Thoracic aorta (tissue), 2 donors: ENCODE measurements around the gene TBL1XR1. TPM values are rescaled to one million over a fixed set of nuclear protein-coding genes. Genes with fewer than 3 reads are reported as not detected.
"Not testable (repeated sequence)": the region's sequence is repeated elsewhere in the genome, so short reads cannot be mapped to it uniquely, and the experiment has no call there.

Experiments
- ATAC-seq: fragments of 150-250 bp; one replicate; pipeline ENCODE4 v1.8.0; 2017; ENCODE audit warnings: low read depth; ENCODE audit not compliant: insufficient number of reproducible peaks, low FRiP score
- DNase-seq: peaks from one replicate; pipeline ENCODE4 v3.0.0-alpha.2; 2020; ENCODE audit warnings: low spot score
- H3K27ac ChIP-seq, 2 donors: fragments of 200-600 bp; sonication (generic); 1 replicate in 1 of 2; 2 replicates in 1 of 2; pipeline ENCODE4 v1.5.1; 2016; ENCODE audit warnings: mild to moderate bottlenecking in 2 of 2, moderate library complexity in 2 of 2
- H3K27me3 ChIP-seq: fragments of 200-600 bp; sonication (generic); replicated peaks from 2 replicates; pipeline ENCODE4 v1.6.0; 2016; ENCODE audit warnings: mild to moderate bottlenecking; ENCODE audit not compliant: insufficient read depth
- H3K36me3 ChIP-seq: fragments of 200-600 bp; sonication (generic); one replicate; pipeline ENCODE4 v1.5.1; 2016
- H3K4me1 ChIP-seq, 2 donors: fragments of 200-600 bp; sonication (generic); 1 replicate in 1 of 2; 2 replicates in 1 of 2; pipeline versions ENCODE4 v1.5.1 to v1.6.0; 2016; ENCODE audit warnings: low read depth in 2 of 2, mild to moderate bottlenecking in 1 of 2; ENCODE audit not compliant: control insufficient read depth in 1 of 2
- H3K4me3 ChIP-seq: fragments of 200-600 bp; sonication (generic); 2 replicates; pipeline ENCODE4 v1.5.1; 2016; ENCODE audit warnings: mild to moderate bottlenecking
- H3K9me3 ChIP-seq: fragments of 200-600 bp; sonication (generic); 2 replicates; pipeline ENCODE4 v1.5.1; 2016
- total RNA-seq, 2 donors: library from RNA; depleted of rRNA; stranded (reverse); fragments of >200 nt; gene quantifications; one replicate each; pipeline versions ENCODE4 v1.1.0 to v1.2.3, GENCODE V29; 2016
- TF ChIP-seq, protein P1 (sequence below): fragments of 200-600 bp; sonication (generic); IDR thresholded peaks from one replicate; pipeline ENCODE4 v1.5.1; 2019; ENCODE audit warnings: antibody characterized with exemption

TBL1XR1 gene
- total RNA-seq, 2 donors from 2014 or later, result 67.0 to 109 TPM

DNA sequence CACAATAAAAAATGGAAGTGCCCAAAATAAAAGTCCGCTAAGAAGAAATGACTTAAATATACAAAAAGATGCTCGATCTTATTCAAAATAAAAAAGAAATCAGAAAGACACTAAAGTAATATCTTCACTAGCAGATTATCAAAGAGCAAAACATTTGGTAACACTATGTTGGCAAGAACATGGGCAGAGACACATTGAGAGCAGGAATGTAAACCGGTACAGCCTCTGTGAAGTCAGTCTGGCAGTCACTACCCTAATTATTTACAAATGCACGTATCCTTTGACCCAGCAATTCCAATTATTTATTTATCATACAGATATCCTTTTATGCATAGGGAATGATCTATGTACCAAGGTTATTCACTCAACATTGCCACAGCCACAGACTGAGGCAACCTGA, 34.5 kb downstream of the TBL1XR1 start:
- no peaks in the 10 kb centered on the region for H3K27me3 ChIP-seq
- H3K4me3 ChIP-seq, result no peak overlapping the region
- no peaks in the 10 kb centered on the region for H3K36me3 ChIP-seq
- H3K27ac ChIP-seq, result no peak overlapping the region
- no peak for DNase-seq
- ATAC-seq, result no peak
- H3K9me3 ChIP-seq, result no peaks in the 10 kb centered on the region
- H3K4me1 ChIP-seq, result peaks cover 4% of the 10 kb centered on the region in 2 donors
- TF ChIP-seq, protein P1, sequence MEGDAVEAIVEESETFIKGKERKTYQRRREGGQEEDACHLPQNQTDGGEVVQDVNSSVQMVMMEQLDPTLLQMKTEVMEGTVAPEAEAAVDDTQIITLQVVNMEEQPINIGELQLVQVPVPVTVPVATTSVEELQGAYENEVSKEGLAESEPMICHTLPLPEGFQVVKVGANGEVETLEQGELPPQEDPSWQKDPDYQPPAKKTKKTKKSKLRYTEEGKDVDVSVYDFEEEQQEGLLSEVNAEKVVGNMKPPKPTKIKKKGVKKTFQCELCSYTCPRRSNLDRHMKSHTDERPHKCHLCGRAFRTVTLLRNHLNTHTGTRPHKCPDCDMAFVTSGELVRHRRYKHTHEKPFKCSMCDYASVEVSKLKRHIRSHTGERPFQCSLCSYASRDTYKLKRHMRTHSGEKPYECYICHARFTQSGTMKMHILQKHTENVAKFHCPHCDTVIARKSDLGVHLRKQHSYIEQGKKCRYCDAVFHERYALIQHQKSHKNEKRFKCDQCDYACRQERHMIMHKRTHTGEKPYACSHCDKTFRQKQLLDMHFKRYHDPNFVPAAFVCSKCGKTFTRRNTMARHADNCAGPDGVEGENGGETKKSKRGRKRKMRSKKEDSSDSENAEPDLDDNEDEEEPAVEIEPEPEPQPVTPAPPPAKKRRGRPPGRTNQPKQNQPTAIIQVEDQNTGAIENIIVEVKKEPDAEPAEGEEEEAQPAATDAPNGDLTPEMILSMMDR, result no peak

DNA sequence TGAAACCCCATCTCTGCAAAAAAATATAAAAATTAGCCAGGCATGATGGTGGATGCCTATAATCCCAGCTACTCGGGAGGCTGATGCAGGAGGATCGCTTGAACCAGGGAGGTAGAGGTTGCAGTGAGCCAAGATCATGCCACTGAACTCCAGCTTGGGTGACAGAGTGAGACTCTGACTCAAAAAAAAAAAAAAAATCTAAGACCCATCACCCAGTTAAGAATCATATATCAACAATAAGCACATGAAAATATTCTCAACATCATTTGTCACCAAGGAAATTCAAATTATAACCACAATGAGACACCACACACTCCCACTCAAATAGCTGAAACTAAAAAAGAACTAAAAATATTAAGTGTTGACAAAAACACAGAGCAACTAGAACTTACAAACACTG, 35.7 kb downstream of the TBL1XR1 start:
- H3K27ac ChIP-seq, ATAC-seq, H3K4me3 ChIP-seq, H3K4me1 ChIP-seq, DNase-seq, H3K9me3 ChIP-seq, H3K36me3 ChIP-seq, H3K27me3 ChIP-seq: not testable (repeated sequence)

DNA sequence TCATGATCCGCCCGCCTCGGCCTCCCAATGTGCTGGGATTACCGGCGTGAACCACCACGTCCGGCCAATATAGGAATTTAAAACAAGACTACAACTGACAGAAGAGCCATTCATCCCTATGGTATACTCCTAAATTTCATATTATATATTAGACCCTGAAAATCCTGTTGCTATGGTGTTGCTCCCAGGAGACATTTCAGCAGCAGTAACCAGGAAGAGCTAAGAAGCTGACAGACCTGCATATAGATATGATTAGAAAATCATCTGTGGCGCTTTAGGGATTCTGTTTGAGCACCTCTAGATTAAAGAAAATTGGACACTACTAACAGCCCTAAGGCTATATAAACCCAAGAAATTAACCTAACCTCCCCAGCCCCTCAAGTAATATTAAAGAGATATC, 38.8 kb downstream of the TBL1XR1 start:
- H3K4me1 ChIP-seq, result peaks cover 18 to 21% of the 10 kb centered on the region in 2 donors
- no peak for DNase-seq
- H3K4me3 ChIP-seq, result no peak overlapping the region
- ATAC-seq, result no peak
- no peaks in the 10 kb centered on the region for H3K9me3 ChIP-seq
- TF ChIP-seq, protein P1, result no peak
- no peaks in the 10 kb centered on the region for H3K36me3 ChIP-seq
- no peak overlapping the region for H3K27ac ChIP-seq
- H3K27me3 ChIP-seq, result no peaks in the 10 kb centered on the region

DNA sequence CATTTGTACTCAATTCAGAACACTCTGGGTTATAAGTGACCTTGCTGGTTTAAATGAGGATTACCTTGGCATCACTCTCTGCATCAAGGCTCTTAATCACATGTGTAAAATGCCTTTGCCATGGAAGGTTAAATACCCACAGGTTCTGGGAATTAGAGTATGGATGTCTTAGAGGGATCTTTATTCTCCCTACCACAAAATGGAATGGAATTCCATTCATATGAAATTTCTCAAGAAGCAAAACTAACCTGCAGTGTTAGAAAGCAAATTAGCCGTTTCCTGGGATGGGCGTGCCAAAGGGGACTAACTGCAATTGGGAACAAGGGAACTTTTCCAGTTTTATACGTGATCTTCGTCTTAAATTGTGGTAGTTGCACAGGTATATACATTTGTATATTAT, 39.8 kb downstream of the TBL1XR1 start:
- Histone ChIP-seq H3K27ac (no peak overlapping the region), H3K4me3 (no peak overlapping the region), H3K4me1 (peaks cover 21 to 24% of the 10 kb centered on the region in 2 donors), H3K9me3 (no peaks in the 10 kb centered on the region), H3K27me3 (no peaks in the 10 kb centered on the region), H3K36me3 (no peaks in the 10 kb centered on the region)
- ATAC-seq (no peak), DNase-seq (no peak)
- TF ChIP-seq, protein P1, result no peak

DNA sequence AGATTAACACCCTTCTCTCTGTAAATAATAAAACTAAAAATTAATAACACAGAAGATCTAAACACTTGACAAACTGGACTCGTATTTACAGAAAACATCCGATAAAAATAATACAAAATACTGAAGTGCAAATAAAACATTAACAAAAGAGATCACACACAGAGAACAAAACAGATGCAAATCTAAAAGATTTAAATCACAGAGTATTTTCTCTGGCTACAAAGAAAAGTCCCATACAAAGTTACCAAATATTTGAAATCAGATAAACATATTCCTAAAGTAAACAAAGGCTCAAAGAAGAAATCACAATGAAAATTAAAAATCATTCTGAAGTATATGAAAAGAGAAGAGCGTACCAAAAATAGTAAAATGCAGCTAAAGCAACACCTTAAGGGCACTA, 42.5 kb downstream of the TBL1XR1 start:
- TF ChIP-seq, protein P1, result no peak
- no peaks in the 10 kb centered on the region for H3K27me3 ChIP-seq
- no peaks in the 10 kb centered on the region for H3K36me3 ChIP-seq
- H3K9me3 ChIP-seq, result no peaks in the 10 kb centered on the region
- H3K4me3 ChIP-seq, result no peak overlapping the region
- peaks cover 36 to 40% of the 10 kb centered on the region in 2 donors for H3K4me1 ChIP-seq
- no peak overlapping the region for H3K27ac ChIP-seq
- no peak for DNase-seq
- ATAC-seq, result no peak

DNA sequence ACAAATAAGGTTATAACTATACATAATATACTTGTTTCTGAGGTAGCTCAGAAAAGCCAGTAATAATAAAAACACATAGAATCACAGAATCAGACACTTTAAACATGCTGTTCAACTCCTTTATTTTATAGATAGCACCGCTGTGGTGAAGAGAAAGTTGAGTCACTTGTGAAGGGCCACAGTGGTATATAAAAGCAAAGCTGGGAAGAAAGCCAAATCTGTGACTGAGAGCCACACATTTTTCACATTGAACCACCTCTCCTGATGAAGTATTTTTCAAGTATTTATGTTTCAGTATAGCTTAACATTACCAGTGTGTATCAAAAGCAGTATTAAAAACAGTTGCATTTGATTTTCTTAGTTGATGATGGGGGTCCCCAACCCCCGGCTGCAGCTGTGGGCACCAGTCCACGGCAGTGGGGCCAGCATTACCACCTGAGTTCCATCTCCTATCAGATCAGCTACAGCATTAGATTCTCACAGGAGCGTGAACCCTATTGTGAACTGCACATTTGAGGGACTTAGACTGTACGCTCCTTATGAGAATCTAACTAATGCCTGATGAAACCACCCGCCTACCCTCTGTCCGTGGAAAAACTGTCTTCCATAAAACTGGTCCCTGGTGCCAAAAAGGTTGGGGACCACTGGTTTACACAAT, 46.2 kb downstream of the TBL1XR1 start:
- TF ChIP-seq, protein P1, result no peak
- no peaks in the 10 kb centered on the region for H3K9me3 ChIP-seq
- no peaks in the 10 kb centered on the region for H3K27me3 ChIP-seq
- H3K4me3 ChIP-seq, result peak overlapping the region; percentile 10
- H3K4me1 ChIP-seq, result peaks cover 42 to 58% of the 10 kb centered on the region in 2 donors
- no peaks in the 10 kb centered on the region for H3K36me3 ChIP-seq
- no peak overlapping the region for H3K27ac ChIP-seq
- no peak for ATAC-seq
- DNase-seq, result no peak
